ENCODE data around the gene SNX5. TPM values are rescaled to one million over a fixed set of nuclear protein-coding genes. Genes with fewer than 3 reads are reported as not detected.

The SNX5 gene
- total RNA-seq, 1 experiment from 2014 or later, result 90.8 TPM

- DNase-seq (ENCODE audit: low read depth, low spot score) (no peak), ATAC-seq (no peak)
- H3K4me3 ChIP-seq (ENCODE audit: low read depth in 2 of 2, low read length in 2 of 2), result no peak overlapping the region
- H3K4me1 ChIP-seq (ENCODE audit: control insufficient read depth, insufficient read depth, low read length), result peaks cover 1% of the 10 kb centered on the region; the same call in 1 of the 2 replicates
- intact Hi-C loops (cut with micrococcal nuclease; ENCODE audit: unreplicated experiment) (no loop called here), in situ Hi-C loops (cut with HindIII; ENCODE audit: low pct_unique_long_range_greater_than_20kb, low sequenced_read_pairs) (no loop called here)
- BruUV-seq (replicated peaks), result no TSS peak
- no peaks in the 10 kb centered on the region for H3K27me3 ChIP-seq (ENCODE audit: control insufficient read depth, insufficient read depth, low read length)
- ChIA-PET POLR2A (no interaction called here), CTCF (no interaction called here)
- TF ChIP-seq, protein P1, sequence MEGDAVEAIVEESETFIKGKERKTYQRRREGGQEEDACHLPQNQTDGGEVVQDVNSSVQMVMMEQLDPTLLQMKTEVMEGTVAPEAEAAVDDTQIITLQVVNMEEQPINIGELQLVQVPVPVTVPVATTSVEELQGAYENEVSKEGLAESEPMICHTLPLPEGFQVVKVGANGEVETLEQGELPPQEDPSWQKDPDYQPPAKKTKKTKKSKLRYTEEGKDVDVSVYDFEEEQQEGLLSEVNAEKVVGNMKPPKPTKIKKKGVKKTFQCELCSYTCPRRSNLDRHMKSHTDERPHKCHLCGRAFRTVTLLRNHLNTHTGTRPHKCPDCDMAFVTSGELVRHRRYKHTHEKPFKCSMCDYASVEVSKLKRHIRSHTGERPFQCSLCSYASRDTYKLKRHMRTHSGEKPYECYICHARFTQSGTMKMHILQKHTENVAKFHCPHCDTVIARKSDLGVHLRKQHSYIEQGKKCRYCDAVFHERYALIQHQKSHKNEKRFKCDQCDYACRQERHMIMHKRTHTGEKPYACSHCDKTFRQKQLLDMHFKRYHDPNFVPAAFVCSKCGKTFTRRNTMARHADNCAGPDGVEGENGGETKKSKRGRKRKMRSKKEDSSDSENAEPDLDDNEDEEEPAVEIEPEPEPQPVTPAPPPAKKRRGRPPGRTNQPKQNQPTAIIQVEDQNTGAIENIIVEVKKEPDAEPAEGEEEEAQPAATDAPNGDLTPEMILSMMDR (IDR thresholded peaks at IDR 0.05), result no peak
- no peak for TF ChIP-seq REST (IDR thresholded peaks at IDR 0.05; ENCODE audit: insufficient read depth in 1 of 2, low read depth in 2 of 2, low read length in 1 of 2)
- TF ChIP-seq TCF7L2 (IDR thresholded peaks at IDR 0.05; ENCODE audit: low read depth, low read length), result no peak
- no peak overlapping the region for H3K27ac ChIP-seq (ENCODE audit: low read length)
- H3K9me3 ChIP-seq (ENCODE audit: control insufficient read depth, insufficient read depth, low read depth, low read length), result no peaks in the 10 kb centered on the region
- H3K36me3 ChIP-seq (ENCODE audit: control insufficient read depth, insufficient read depth, low read length), result no peaks in the 10 kb centered on the region
These were observed 37.1 kb downstream of the SNX5 start for GRCh38 chr20:17931513-17931912.

DNA sequence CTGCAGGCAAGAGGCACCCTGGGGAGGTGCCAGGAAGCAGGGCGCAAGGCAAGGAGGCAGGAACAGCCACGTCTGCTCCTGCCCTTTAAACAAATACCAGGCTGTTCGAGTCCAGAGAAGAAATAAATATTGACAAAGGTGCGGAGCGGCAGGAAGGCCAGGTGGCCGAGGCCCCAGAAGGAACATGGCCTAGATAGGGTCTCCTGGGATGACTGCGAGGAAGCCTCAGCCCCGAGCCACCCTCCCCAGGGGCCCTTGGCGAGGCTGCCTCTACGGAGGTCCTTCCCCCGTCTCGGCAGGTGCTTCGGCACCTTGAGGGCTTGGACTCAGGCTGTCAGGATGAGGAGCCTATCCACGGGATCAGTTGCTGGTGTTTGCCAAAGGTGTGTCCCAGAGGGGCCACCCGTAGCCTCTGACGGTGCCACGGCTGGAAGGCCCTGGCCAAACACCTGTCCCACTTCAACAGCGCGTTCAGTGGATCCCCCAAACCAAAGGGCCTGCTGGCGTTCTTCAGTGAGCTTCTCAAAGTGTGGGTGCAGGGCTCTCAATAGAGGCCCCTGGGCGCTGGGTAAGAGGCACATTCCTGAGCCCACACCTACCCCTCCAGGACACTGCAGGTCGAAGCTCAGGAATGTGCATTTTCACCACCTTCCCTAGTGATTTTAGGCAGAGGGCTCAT, 39.8 kb downstream of the SNX5 start:
- Histone ChIP-seq H3K4me3 (ENCODE audit: low read depth in 2 of 2, low read length in 2 of 2) (no peak overlapping the region), H3K27ac (ENCODE audit: low read length) (no peak overlapping the region), H3K27me3 (ENCODE audit: control insufficient read depth, insufficient read depth, low read length) (no peaks in the 10 kb centered on the region; the same call in 1 of the 2 replicates), H3K9me3 (ENCODE audit: control insufficient read depth, insufficient read depth, low read depth, low read length) (no peaks in the 10 kb centered on the region), H3K4me1 (ENCODE audit: control insufficient read depth, insufficient read depth, low read length) (no peaks in the 10 kb centered on the region), H3K36me3 (ENCODE audit: control insufficient read depth, insufficient read depth, low read length) (no peaks in the 10 kb centered on the region)
- CTCF ChIA-PET, result no interaction called here
- ATAC-seq (no peak), DNase-seq (ENCODE audit: low read depth, low spot score) (no peak)
- TF ChIP-seq TCF7L2 (IDR thresholded peaks at IDR 0.05; ENCODE audit: low read depth, low read length) (no peak), REST (IDR thresholded peaks at IDR 0.05; ENCODE audit: insufficient read depth in 1 of 2, low read depth in 2 of 2, low read length in 1 of 2) (no peak), POLR2AphosphoS5 (IDR thresholded peaks at IDR 0.05; ENCODE audit: low read depth, low read length) (no peak), SIN3A (IDR thresholded peaks at IDR 0.05; ENCODE audit: borderline replicate concordance, insufficient read depth, low read depth, low read length) (no peak)
- TF ChIP-seq, protein P1 (IDR thresholded peaks at IDR 0.05), result no peak
- in situ Hi-C loops (cut with HindIII; ENCODE audit: low pct_unique_long_range_greater_than_20kb, low sequenced_read_pairs) (no loop called here), intact Hi-C loops (cut with micrococcal nuclease; ENCODE audit: unreplicated experiment) (no loop called here)
- BruUV-seq (replicated peaks), result no TSS peak
- POLR2A ChIA-PET, result no interaction called here
